H1 (cell line): ENCODE measurements around the gene FAM111A. TPM values are rescaled to one million over a fixed set of nuclear protein-coding genes. Genes with fewer than 3 reads are reported as not detected.

Experiments used
- CTCF ChIA-PET: fragments of 300-600 bp; sonication (Branson Sonifier 250); formaldehyde crosslinking; loops from one replicate; lab custom pipeline; 2021; ENCODE audit not compliant: partially characterized antibody; lab: Charles Lee
- POLR2A ChIA-PET: fragments of 300-600 bp; sonication (Branson Sonifier 250); formaldehyde crosslinking; loops from one replicate; lab custom pipeline; 2021; ENCODE audit warnings: inconsistent platforms; ENCODE audit not compliant: partially characterized antibody; lab: Charles Lee
- DNase-seq, 2 experiments: peaks; one replicate each; pipeline versions ENCODE4 v3.0.0 to v3.0.0-alpha.2; 2010 to 2022; ENCODE audit warnings: low spot score in 2 of 2, low read depth in 1 of 2, mixed read lengths in 1 of 2
- FAIRE-seq: peaks from 2 replicates; lab custom pipeline; 2011; peaks lifted over from hg19 to GRCh38; lab: Jason Lieb, UNC
- H2AFZ ChIP-seq: 2 replicates; pipeline ENCODE4 v1.8.1; 2012; ENCODE audit warnings: low read length, inconsistent platforms
- H2AK5ac ChIP-seq: 2 replicates; pipeline ENCODE4 v1.6.1; 2013; ENCODE audit warnings: low read depth, low read length
- H2BK120ac ChIP-seq: replicated peaks from 2 replicates; pipeline ENCODE3; 2013; ENCODE audit warnings: low read depth, low read length, inconsistent platforms
- H2BK12ac ChIP-seq: 2 replicates; pipeline ENCODE4 v1.6.1; 2013; ENCODE audit warnings: low read depth, low read length
- H2BK15ac ChIP-seq: 2 replicates; pipeline ENCODE4 v1.6.1; 2013; ENCODE audit warnings: low read length
- H2BK20ac ChIP-seq: 2 replicates; pipeline ENCODE4 v1.6.1; 2013; ENCODE audit warnings: low read length
- H2BK5ac ChIP-seq: 2 replicates; pipeline ENCODE4 v1.6.1; 2013; ENCODE audit warnings: low read depth, low read length
- H3K14ac ChIP-seq: 2 replicates; pipeline ENCODE4 v1.6.1; 2013; ENCODE audit warnings: inconsistent platforms; ENCODE audit not compliant: insufficient read length
- H3K18ac ChIP-seq: 2 replicates; pipeline ENCODE4 v1.6.1; 2013; ENCODE audit warnings: low read length; ENCODE audit errors: extremely low read depth
- H3K23ac ChIP-seq: 2 replicates; pipeline ENCODE4 v1.6.1; 2013; ENCODE audit warnings: inconsistent platforms; ENCODE audit not compliant: insufficient read length
- H3K23me2 ChIP-seq: 2 replicates; pipeline ENCODE4 v1.6.1; 2013; ENCODE audit warnings: low read depth, low read length
- H3K27ac ChIP-seq: 2 replicates; pipeline ENCODE4 v1.6.1; 2011; ENCODE audit warnings: low read depth, low read length, inconsistent platforms
- H3K27me3 ChIP-seq, 4 experiments: replicated peaks in 1 of 4; 1 replicate in 1 of 4; 2 replicates in 3 of 4; pipeline versions ENCODE4 v1.6.1 to v1.8.1; 2011 to 2013; ENCODE audit warnings: low read length in 3 of 4, mild to moderate bottlenecking in 3 of 4, inconsistent platforms in 2 of 4, mixed read lengths in 2 of 4, moderate library complexity in 1 of 4; ENCODE audit not compliant: control insufficient read depth in 3 of 4, insufficient read depth in 3 of 4; ENCODE audit errors: extremely low read depth in 1 of 4
- H3K36me3 ChIP-seq, 4 experiments: 2 replicates each; pipeline versions ENCODE4 v1.6.1 to v1.8.1; 2011 to 2013; ENCODE audit warnings: mild to moderate bottlenecking in 4 of 4, low read length in 3 of 4, moderate library complexity in 2 of 4, control low read depth in 1 of 4, inconsistent platforms in 1 of 4; ENCODE audit not compliant: insufficient read depth in 4 of 4, control insufficient read depth in 2 of 4
- H3K4ac ChIP-seq: replicated peaks from 2 replicates; pipeline ENCODE3; 2013; ENCODE audit warnings: low read length, low read depth, mixed read lengths, inconsistent platforms; ENCODE audit not compliant: insufficient read length
- H3K4me1 ChIP-seq, 4 experiments: replicated peaks in 1 of 4; 1 replicate in 1 of 4; 2 replicates in 3 of 4; pipeline versions ENCODE4 v1.6.1 to v1.8.1; 2011 to 2013; ENCODE audit warnings: low read length in 3 of 4, inconsistent platforms in 2 of 4, mixed read lengths in 1 of 4; ENCODE audit not compliant: insufficient read depth in 4 of 4, control insufficient read depth in 3 of 4
- H3K4me2 ChIP-seq, 2 experiments: 2 replicates each; pipeline versions ENCODE4 v1.6.1 to v1.8.1; 2011 to 2013; ENCODE audit warnings: low read depth in 2 of 2, low read length in 2 of 2, control low read depth in 1 of 2, inconsistent platforms in 1 of 2, mild to moderate bottlenecking in 1 of 2; ENCODE audit not compliant: insufficient read depth in 1 of 2
- H3K4me3 ChIP-seq, 4 experiments: fragments of 200-600, 300-600 bp in 1 of 4; sonication (generic), shearing (Covaris generic), sonication (Bioruptor Twin) in 1 of 4; 2 replicates each; pipeline versions ENCODE4 v1.5.1 to v1.8.1; 2011 to 2016; ENCODE audit warnings: low read length in 4 of 4, low read depth in 3 of 4, control low read depth in 2 of 4, inconsistent platforms in 2 of 4, mild to moderate bottlenecking in 2 of 4, mixed read lengths in 1 of 4, moderate library complexity in 1 of 4; ENCODE audit not compliant: insufficient read depth in 2 of 4; ENCODE audit errors: extremely low read depth in 1 of 4
- H3K56ac ChIP-seq: replicated peaks from 2 replicates; pipeline ENCODE3; 2013; ENCODE audit warnings: low read depth, mild to moderate bottlenecking, mixed read lengths, low read length, inconsistent platforms; ENCODE audit not compliant: insufficient read length
- H3K79me1 ChIP-seq: 2 replicates; pipeline ENCODE4 v1.6.1; 2013; ENCODE audit warnings: low read depth, low read length, control low read depth
- H3K79me2 ChIP-seq, 2 experiments: 2 replicates each; pipeline versions ENCODE4 v1.6.1 to v1.8.1; 2012 to 2013; ENCODE audit warnings: low read length in 2 of 2, mild to moderate bottlenecking in 2 of 2, inconsistent platforms in 1 of 2; ENCODE audit not compliant: insufficient read depth in 2 of 2, control insufficient read depth in 1 of 2
- H3K9ac ChIP-seq, 4 experiments: replicated peaks in 1 of 4; 1 replicate in 1 of 4; 2 replicates in 3 of 4; pipeline versions ENCODE4 v1.6.1 to v1.8.1; 2011 to 2013; ENCODE audit warnings: low read depth in 3 of 4, low read length in 3 of 4, control low read depth in 2 of 4, mild to moderate bottlenecking in 2 of 4, moderate library complexity in 2 of 4, inconsistent platforms in 1 of 4; ENCODE audit errors: extremely low read depth in 1 of 4
- H3K9me3 ChIP-seq, 2 experiments: 2 replicates each; pipeline versions ENCODE4 v1.6.1 to v1.8.1; 2012 to 2013; ENCODE audit warnings: mild to moderate bottlenecking in 2 of 2, moderate library complexity in 2 of 2, control low read depth in 1 of 2, inconsistent platforms in 1 of 2, low read depth in 1 of 2, low read length in 1 of 2, mixed read lengths in 1 of 2; ENCODE audit not compliant: insufficient read depth in 2 of 2
- H4K20me1 ChIP-seq, 2 experiments: replicated peaks in 1 of 2; 2 replicates each; pipeline versions ENCODE3 to v1.8.1; 2011 to 2013; ENCODE audit warnings: inconsistent platforms in 2 of 2, low read length in 2 of 2, mild to moderate bottlenecking in 1 of 2; ENCODE audit not compliant: insufficient read depth in 2 of 2, control insufficient read depth in 1 of 2
- H4K5ac ChIP-seq: 2 replicates; pipeline ENCODE4 v1.6.1; 2013; ENCODE audit warnings: low read length, low read depth, mixed read lengths, inconsistent platforms; ENCODE audit not compliant: insufficient read length
- H4K8ac ChIP-seq: 2 replicates; pipeline ENCODE4 v1.8.0; 2013; ENCODE audit warnings: mild to moderate bottlenecking, moderate library complexity, low read length, inconsistent platforms; ENCODE audit not compliant: insufficient read depth; ENCODE audit errors: extremely low read depth
- H4K91ac ChIP-seq: replicated peaks from 2 replicates; pipeline ENCODE3; 2013; ENCODE audit warnings: low read length, mixed read lengths, inconsistent platforms; ENCODE audit not compliant: insufficient read length
- BRCA1 ChIP-seq: IDR thresholded peaks from 2 replicates; pipeline ENCODE4 v1.6.1; 2012; ENCODE audit warnings: low read depth, low read length, improper control_type of control experiment
- EGR1 ChIP-seq: IDR thresholded peaks from 2 replicates; pipeline ENCODE4 v1.6.1; 2011; ENCODE audit warnings: low read depth, low read length, borderline replicate concordance
- FOSL1 ChIP-seq: IDR thresholded peaks from 2 replicates; pipeline ENCODE4 v1.6.1; 2011; ENCODE audit warnings: mild to moderate bottlenecking, low read depth, low read length, moderate library complexity; ENCODE audit not compliant: insufficient read depth
- KDM1A ChIP-seq: fragments of 200-600, 300-600 bp; sonication (generic); IDR thresholded peaks from 2 replicates; pipeline ENCODE4 v1.7.1; 2016; ENCODE audit warnings: mild to moderate bottlenecking, low read length, borderline replicate concordance
- TBP ChIP-seq: IDR thresholded peaks from 2 replicates; pipeline ENCODE4 v1.6.1; 2011; ENCODE audit warnings: low read depth, low read length, improper control_type of control experiment
- WGBS, 2 experiments: shearing (Covaris generic) in 1 of 2; methylation state at CpG; one replicate each; pipeline versions ENCODE4 v1.1.6 to v1.1.7; 2013 to 2015; ENCODE audit warnings: low lambda C conversion rate in 2 of 2, mixed read lengths in 2 of 2, inconsistent platforms in 1 of 2, low coverage in 1 of 2, missing lambda C conversion rate in 1 of 2; ENCODE audit not compliant: insufficient replicate concordance in 2 of 2, insufficient coverage in 1 of 2, insufficient read length in 1 of 2; ENCODE audit errors: extremely low coverage in 1 of 2, missing lambda C conversion rate in 1 of 2; 5-methylcytosine and 5-hydroxymethylcytosine counted together
- polyA plus RNA-seq, 7 experiments: library from polyadenylated mRNA; depleted of rRNA in 3 of 7; stranded (reverse) in 5 of 7; unstranded in 2 of 7; fragments of >200 nt in 5 of 7; fragments of 200-250 nt in 2 of 7; gene quantifications; 1 replicate in 5 of 7; 2 replicates in 1 of 7; 4 replicates in 1 of 7; pipeline versions ENCODE4 v1.2.1 to v1.2.3, GENCODE V29; 2011 to 2013; ENCODE audit warnings: missing spikeins in 2 of 7, mixed read lengths in 2 of 7
- total RNA-seq: library from RNA; stranded (reverse); fragmentation: NEBNext Ultra II Directional; extraction: Animal tissue kit (Norgen Biotek cat#: 25700); gene quantifications from 2 replicates; pipeline ENCODE4 v1.2.1, GENCODE V29; 2021

Gene FAM111A
- total and polyA plus RNA-seq, 2 of the 8 experiments (the other 6 are each of a cell fraction or from before 2014, with no cell fraction given) = 10.2 to 29.9 TPM

- no peak overlapping the region for H3K4ac ChIP-seq
- H3K36me3 ChIP-seq = no peaks in the 10 kb centered on the region; a peak in 1 of 8 replicates
- H3K9me3 ChIP-seq = no peaks in the 10 kb centered on the region
- H3K4me1 ChIP-seq = peaks cover 0 to 8% (median 0%) of the 10 kb centered on the region in 4 experiments; a peak in 2 of 7 replicates
- peaks cover 6% of the 10 kb centered on the region; the same call in 1 of the 2 replicates for H3K23me2 ChIP-seq
- peaks cover 0 to 10% of the 10 kb centered on the region in 2 experiments; a peak in 2 of 4 replicates for H3K79me2 ChIP-seq
- no peak overlapping the region for H2BK20ac ChIP-seq
- no peak overlapping the region for H4K5ac ChIP-seq
- no peak overlapping the region for H2BK120ac ChIP-seq
- CTCF ChIA-PET = interaction anchor here (0.9 to 2.2 kb wide), 3 partner anchors 16 to 83 kb away, joined by 3 to 11 read pairs (median 10); partner anchors contain the start of gene DTX4
- FAIRE-seq = no peak
- H3K18ac ChIP-seq = no peak overlapping the region
- H3K56ac ChIP-seq = no peak overlapping the region
- H4K20me1 ChIP-seq = peaks cover 0 to 1% of the 10 kb centered on the region in 2 experiments
- DNase-seq = no peak
- H3K79me1 ChIP-seq = no peaks in the 10 kb centered on the region
- H4K91ac ChIP-seq = no peak overlapping the region
- no peaks in the 10 kb centered on the region; a peak in 1 of 7 replicates for H3K27me3 ChIP-seq
- H3K4me2 ChIP-seq = peak overlapping the region; percentile 54 to 69
- POLR2A ChIA-PET = interaction anchor here (0.7 to 1.4 kb wide), 3 partner anchors 16 to 237 kb away, joined by 3 to 4 read pairs (median 3); no protein-coding TSS in a partner anchor
- H4K8ac ChIP-seq = no peak overlapping the region
- no peak overlapping the region for H2BK5ac ChIP-seq
- 0 out of 2 replicates have a peak overlapping the region, but pooled peaks have one; percentile 47 for H2AFZ ChIP-seq
- 17% methylated on average over 3 of the region's 3 CpGs; no CpG with 5 or more reads in 1 of the 2 experiments for WGBS, 2 experiments
- H2BK15ac ChIP-seq = no peak overlapping the region
- TF ChIP-seq EGR1 (no peak), TBP (no peak), KDM1A (no peak), FOSL1 (no peak), BRCA1 (no peak)
- TF ChIP-seq, all 59 proteins: peak for 0
- no peak overlapping the region for H2AK5ac ChIP-seq
- H2BK12ac ChIP-seq = no peak overlapping the region
- peak overlapping the region in 2 of 4 experiments; percentile 19 to 66; a peak in 2 of 7 replicates for H3K9ac ChIP-seq
- no peak overlapping the region for H3K14ac ChIP-seq
- H3K23ac ChIP-seq = no peak overlapping the region
- peak overlapping the region; percentile 54 to 86 (median 77); a peak in 7 of 8 replicates for H3K4me3 ChIP-seq
- no peak overlapping the region for H3K27ac ChIP-seq
Observed at GRCh38 chr11:59141673-59142460, 789 bp upstream of the FAM111A start.
